A549 (cell line): ENCODE results near the gene CD2AP. TPM values are rescaled to one million over a fixed set of nuclear protein-coding genes. Genes with fewer than 3 reads are reported as not detected.
"Not testable (repeated sequence)": the region's sequence is repeated elsewhere in the genome, so short reads cannot be mapped to it uniquely, and the experiment has no call there.

Source experiments
- ATAC-seq, 2 experiments: fragments of 200-7000 bp in 1 of 2; fragments of >200 bp in 1 of 2; cut with Nextera tagmentation in 1 of 2; cut with Tn5 transposase in 1 of 2; 3 replicates each; pipeline versions ENCODE4 v1.8.0 to v1.9.1; 2018 to 2020; ENCODE audit warnings: mild to moderate bottlenecking in 1 of 2, moderate library complexity in 1 of 2
- CTCF ChIA-PET: fragments of 300-600 bp; sonication (Branson Sonifier 250); formaldehyde crosslinking; extraction: SDS; loops from one replicate; lab custom pipeline; 2021; ENCODE audit warnings: antibody characterized with exemption, inconsistent platforms; lab: Yijun Ruan, JAX
- POLR2A ChIA-PET: fragments of 350-600 bp; formaldehyde crosslinking; extraction: SDS; loops from one replicate; lab custom pipeline; 2021; ENCODE audit warnings: antibody characterized with exemption, inconsistent platforms; lab: Yijun Ruan, JAX
- DNase-seq, 2 experiments: peaks; one replicate each; pipeline versions ENCODE4 v3.0.0 to v3.0.0-alpha.2; 2011 to 2016; ENCODE audit warnings: low read depth in 1 of 2, low spot score in 1 of 2
- FAIRE-seq: peaks from 2 replicates; lab custom pipeline; 2011; peaks lifted over from hg19 to GRCh38; lab: Jason Lieb, UNC
- H3K27ac ChIP-seq, 2 experiments: fragments of >200 bp; sonication (Bioruptor Twin); formaldehyde crosslinking; 3 replicates each; pipeline ENCODE4 v1.5.1; 2016 to 2017
- H3K4me1 ChIP-seq: fragments of >200 bp; sonication (Bioruptor Twin); formaldehyde crosslinking; 3 replicates; pipeline ENCODE4 v1.6.1; 2016
- H3K4me2 ChIP-seq: fragments of >200 bp; sonication (Bioruptor Twin); formaldehyde crosslinking; 3 replicates; pipeline ENCODE4 v1.6.1; 2016
- H3K4me3 ChIP-seq: fragments of >200 bp; sonication (Bioruptor Twin); formaldehyde crosslinking; 3 replicates; pipeline ENCODE4 v1.5.1; 2016
- H3K9me3 ChIP-seq: fragments of >200 bp; sonication (Bioruptor Twin); formaldehyde crosslinking; 3 replicates; pipeline ENCODE4 v1.6.1; 2016
- CBX8 ChIP-seq: fragments of 200-600 bp; sonication (generic); IDR thresholded peaks from 2 replicates; pipeline ENCODE4 v1.6.1; 2016
- CEBPB ChIP-seq, 2 experiments: fragments of >200 bp in 1 of 2; sonication (Bioruptor Twin) in 1 of 2; formaldehyde crosslinking in 1 of 2; IDR thresholded peaks; 2 replicates each; pipeline ENCODE4 v1.6.1; 2012 to 2016
- CHD4 ChIP-seq: fragments of 200-600 bp; sonication (generic); IDR thresholded peaks from 2 replicates; pipeline ENCODE4 v1.6.1; 2016; ENCODE audit warnings: antibody characterized with exemption, mild to moderate bottlenecking, borderline replicate concordance
- EP300 ChIP-seq, 2 experiments: fragments of >200 bp; sonication (Bioruptor Twin); formaldehyde crosslinking; IDR thresholded peaks; 2 replicates in 1 of 2; 3 replicates in 1 of 2; pipeline ENCODE4 v1.6.1; 2016 to 2017
- FOSL2 ChIP-seq, 2 experiments: fragments of 450-650 bp in 1 of 2; fragments of >200 bp in 1 of 2; sonication (Bioruptor Twin) in 1 of 2; formaldehyde crosslinking; IDR thresholded peaks; 2 replicates each; pipeline versions ENCODE4 v1.5.0 to v1.6.1; 2016 to 2020; ENCODE audit warnings: mild to moderate bottlenecking in 1 of 2, moderate library complexity in 1 of 2
- GATA3 ChIP-seq: IDR thresholded peaks from 2 replicates; pipeline ENCODE4 v1.6.1; 2012; ENCODE audit warnings: borderline replicate concordance
- HEYL ChIP-seq: fragments of 250-450 bp; sonication (Bioruptor Pico); IDR thresholded peaks from 2 replicates; pipeline ENCODE4 v1.8.0; 2021; ENCODE audit warnings: mild to moderate bottlenecking, moderate library complexity
- HOXB5 ChIP-seq: fragments of 250-450 bp; sonication (Bioruptor Pico); IDR thresholded peaks from 2 replicates; pipeline ENCODE4 v1.5.0; 2020; ENCODE audit warnings: mild to moderate bottlenecking, moderate library complexity
- KDM1A ChIP-seq: fragments of 200-600 bp; sonication (generic); IDR thresholded peaks from 2 replicates; pipeline ENCODE4 v1.6.1; 2016; ENCODE audit warnings: low read depth, mild to moderate bottlenecking
- KDM5A ChIP-seq: fragments of 200-600 bp; sonication (generic); IDR thresholded peaks from 2 replicates; pipeline ENCODE4 v1.6.1; 2016; ENCODE audit warnings: antibody characterized with exemption, mild to moderate bottlenecking
- NPAS2 ChIP-seq: fragments of 250-450 bp; sonication (Bioruptor Pico); IDR thresholded peaks from 2 replicates; pipeline ENCODE4 v1.8.0; 2022; ENCODE audit warnings: mild to moderate bottlenecking, moderate library complexity, borderline replicate concordance
- POLR2AphosphoS2 ChIP-seq: conservative IDR thresholded peaks from 2 replicates; pipeline ENCODE4 v1.6.1; 2012; ENCODE audit warnings: low read length, improper control_type of control experiment, inconsistent platforms
- RAD21 ChIP-seq, 2 experiments: fragments of >200 bp in 1 of 2; sonication (Bioruptor Twin) in 1 of 2; formaldehyde crosslinking in 1 of 2; IDR thresholded peaks in 1 of 2; conservative IDR thresholded peaks in 1 of 2; 2 replicates in 1 of 2; 3 replicates in 1 of 2; pipeline ENCODE4 v1.6.1; 2012 to 2018; ENCODE audit warnings: inconsistent platforms in 1 of 2
- USF2 ChIP-seq: fragments of 450-650 bp; IDR thresholded peaks from 2 replicates; pipeline ENCODE4 v1.6.1; 2014; ENCODE audit warnings: antibody characterized with exemption
- ZC3H11A ChIP-seq: fragments of 450-650 bp; IDR thresholded peaks from 2 replicates; pipeline ENCODE4 v1.6.1; 2014; ENCODE audit warnings: antibody characterized with exemption, mild to moderate bottlenecking
- whole genome bisulfite sequencing: methylation state at CpG from one replicate; pipeline ENCODE4 v1.1.6; 2017; ENCODE audit errors: missing lambda C conversion rate; 5-methylcytosine and 5-hydroxymethylcytosine counted together
- polyA plus RNA-seq, 4 experiments: library from polyadenylated mRNA; depleted of rRNA in 3 of 4; stranded (reverse); fragments of >200 nt; fragmentation: RNase III in 1 of 4; extraction: RNeasy Plus Mini Kit Qiagen cat#74134 plus additional on column Dnase treatment in 1 of 4; gene quantifications; 2 replicates in 3 of 4; 3 replicates in 1 of 4; pipeline ENCODE4 v1.2.3, GENCODE V29; 2011 to 2017
- TF ChIP-seq, protein P1 (sequence below): IDR thresholded peaks from 2 replicates; pipeline ENCODE4 v1.6.1; 2012; ENCODE audit warnings: low read depth, borderline replicate concordance
- TF ChIP-seq, protein P2 (sequence below): fragments of 250-450 bp; sonication (Bioruptor Pico); IDR thresholded peaks from 2 replicates; pipeline ENCODE4 v1.5.0; 2020; ENCODE audit warnings: low read depth, mild to moderate bottlenecking, moderate library complexity
- TF ChIP-seq, protein P3 (sequence below): fragments of >200 bp; sonication (Bioruptor Twin); formaldehyde crosslinking; IDR thresholded peaks from 3 replicates; pipeline ENCODE4 v1.6.1; 2016

The CD2AP gene
- polyA plus RNA-seq, 2 of the 4 experiments (the other 2 are of a cell fraction) = 18.8 to 35.7 TPM

GRCh38 chr6:47634210-47635047 lies 156.8 kb downstream of the CD2AP start:
- Histone ChIP-seq H3K27ac (peak overlapping the region in 1 of 2 experiments; percentile 32; a peak in 1 of 6 replicates), H3K4me1 (no peaks in the 10 kb centered on the region), H3K9me3 (no peaks in the 10 kb centered on the region), H3K4me2 (no peak overlapping the region), H3K4me3 (no peak overlapping the region)
- no peak for ATAC-seq
- TF ChIP-seq HEYL (CRISPR knock-in tag) (no peak), CEBPB (IDR thresholded peaks at IDR 0.05) (no peak), RAD21 (conservative IDR thresholded peaks at IDR 0.05 in 1 of 2, IDR thresholded peaks at IDR 0.05 in 1 of 2) (no peak), KDM5A (no peak), GATA3 (no peak), HOXB5 (CRISPR knock-in tag) (no peak), USF2 (no peak)
- TF ChIP-seq, protein P1, sequence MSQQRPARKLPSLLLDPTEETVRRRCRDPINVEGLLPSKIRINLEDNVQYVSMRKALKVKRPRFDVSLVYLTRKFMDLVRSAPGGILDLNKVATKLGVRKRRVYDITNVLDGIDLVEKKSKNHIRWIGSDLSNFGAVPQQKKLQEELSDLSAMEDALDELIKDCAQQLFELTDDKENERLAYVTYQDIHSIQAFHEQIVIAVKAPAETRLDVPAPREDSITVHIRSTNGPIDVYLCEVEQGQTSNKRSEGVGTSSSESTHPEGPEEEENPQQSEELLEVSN = no peak
- 80% methylated on average over 5 of the region's 5 CpGs for WGBS
- POLR2A ChIA-PET = no interaction called here
- DNase-seq = no peak
- CTCF ChIA-PET = interaction anchor here (1.2 to 7.4 kb wide), 6 partner anchors 10 to 153 kb away, joined by 3 to 67 read pairs (median 7); no protein-coding TSS in a partner anchor
- FAIRE-seq = no peak

DNA sequence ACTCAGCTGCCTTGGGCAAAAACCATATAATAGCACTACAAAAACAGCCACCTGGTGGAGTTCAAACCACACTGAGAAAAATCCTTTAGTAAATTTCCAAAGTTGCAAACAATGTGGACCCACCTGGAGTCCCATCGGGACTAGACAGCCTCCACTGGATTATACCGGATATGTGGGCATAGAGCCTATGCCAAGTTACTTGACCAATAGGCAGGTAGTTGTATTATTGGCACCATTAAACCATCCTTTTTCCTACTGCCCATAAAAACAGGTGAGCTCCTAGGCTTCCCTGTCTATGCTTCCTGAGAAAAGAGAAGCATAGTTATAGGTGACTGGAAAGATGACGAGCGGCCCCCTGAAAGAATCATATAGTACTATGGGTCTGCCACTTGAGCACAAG lies 169.1 kb downstream of the CD2AP start:
- Histone ChIP-seq H3K4me2 (no peak overlapping the region), H3K27ac (no peak overlapping the region), H3K4me3 (no peak overlapping the region), H3K9me3 (no peaks in the 10 kb centered on the region), H3K4me1 (peaks cover 8% of the 10 kb centered on the region)
- POLR2A ChIA-PET = no interaction called here
- no peak for DNase-seq
- CTCF ChIA-PET = interaction anchor here (1.3 to 2.4 kb wide), 3 partner anchors 15 to 88 kb away, joined by 3 to 7 read pairs (median 7); no protein-coding TSS in a partner anchor
- TF ChIP-seq RAD21 (conservative IDR thresholded peaks at IDR 0.05 in 1 of 2, IDR thresholded peaks at IDR 0.05 in 1 of 2) (0 out of 5 replicates have a peak, but pooled peaks of 1 of the 2 experiments have one; percentile 23), GATA3 (no peak)
- no peak for FAIRE-seq
- WGBS = 56% methylated on average over 4 of the region's 4 CpGs
- ATAC-seq = no peak

GRCh38 chr6:47647188-47647587 lies 169.6 kb downstream of the CD2AP start:
- WGBS = 88% methylated on average over 1 of the region's 1 CpG
- DNase-seq (no peak), ATAC-seq (no peak), FAIRE-seq (no peak)
- Histone ChIP-seq H3K4me1 (peaks cover 10% of the 10 kb centered on the region), H3K4me3 (no peak overlapping the region), H3K9me3 (no peaks in the 10 kb centered on the region), H3K4me2 (no peak overlapping the region), H3K27ac (no peak overlapping the region)
- POLR2A ChIA-PET = no interaction called here
- CTCF ChIA-PET = interaction anchor here (1.7 to 2.4 kb wide), 2 partner anchors 15 to 87 kb away, joined by 7 read pairs; no protein-coding TSS in a partner anchor
- TF ChIP-seq FOSL2 (IDR thresholded peaks at IDR 0.05) = no peak
- TF ChIP-seq FOSL2 (CRISPR knock-in tag; IDR thresholded peaks at IDR 0.05) = no peak

- H3K4me2 ChIP-seq, H3K27ac ChIP-seq, POLR2A ChIA-PET, FAIRE-seq, H3K4me3 ChIP-seq, ATAC-seq, DNase-seq, H3K9me3 ChIP-seq: not testable (repeated sequence)
- CTCF ChIA-PET = interaction anchor here (1.7 to 2.4 kb wide), 2 partner anchors 16 to 87 kb away, joined by 7 read pairs; no protein-coding TSS in a partner anchor
- H3K4me1 ChIP-seq = peaks cover 10% of the 10 kb centered on the region
- WGBS = 87% methylated on average over 4 of the region's 4 CpGs
Measured at GRCh38 chr6:47647626-47648025, 170.0 kb downstream of the CD2AP start.

GRCh38 chr6:47648031-47648430 lies 170.4 kb downstream of the CD2AP start:
- no peak for ATAC-seq
- H3K27ac ChIP-seq = no peak overlapping the region
- H3K4me3 ChIP-seq = no peak overlapping the region
- DNase-seq = no peak
- no peaks in the 10 kb centered on the region for H3K9me3 ChIP-seq
- peaks cover 10% of the 10 kb centered on the region for H3K4me1 ChIP-seq
- H3K4me2 ChIP-seq = no peak overlapping the region
- POLR2A ChIA-PET = no interaction called here
- FAIRE-seq = no peak
- WGBS = 34% methylated on average over 2 of the region's 2 CpGs
- CTCF ChIA-PET = interaction anchor here (2.4 kb wide), 1 partner anchor 16 kb away, joined by 7 read pairs; no protein-coding TSS in a partner anchor
- TF ChIP-seq, protein P2, sequence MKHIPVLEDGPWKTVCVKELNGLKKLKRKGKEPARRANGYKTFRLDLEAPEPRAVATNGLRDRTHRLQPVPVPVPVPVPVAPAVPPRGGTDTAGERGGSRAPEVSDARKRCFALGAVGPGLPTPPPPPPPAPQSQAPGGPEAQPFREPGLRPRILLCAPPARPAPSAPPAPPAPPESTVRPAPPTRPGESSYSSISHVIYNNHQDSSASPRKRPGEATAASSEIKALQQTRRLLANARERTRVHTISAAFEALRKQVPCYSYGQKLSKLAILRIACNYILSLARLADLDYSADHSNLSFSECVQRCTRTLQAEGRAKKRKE (CRISPR knock-in tag) = no peak
- TF ChIP-seq HEYL (CRISPR knock-in tag) (no peak), CHD4 (no peak), KDM1A (no peak), FOSL2 (IDR thresholded peaks at IDR 0.05) (no peak), FOSL2 (CRISPR knock-in tag; IDR thresholded peaks at IDR 0.05) (no peak), KDM5A (no peak), ZC3H11A (no peak), POLR2AphosphoS2 (no peak), CBX8 (no peak), EP300 (IDR thresholded peaks at IDR 0.05) (no peak), NPAS2 (CRISPR knock-in tag) (no peak)
- TF ChIP-seq, protein P3, sequence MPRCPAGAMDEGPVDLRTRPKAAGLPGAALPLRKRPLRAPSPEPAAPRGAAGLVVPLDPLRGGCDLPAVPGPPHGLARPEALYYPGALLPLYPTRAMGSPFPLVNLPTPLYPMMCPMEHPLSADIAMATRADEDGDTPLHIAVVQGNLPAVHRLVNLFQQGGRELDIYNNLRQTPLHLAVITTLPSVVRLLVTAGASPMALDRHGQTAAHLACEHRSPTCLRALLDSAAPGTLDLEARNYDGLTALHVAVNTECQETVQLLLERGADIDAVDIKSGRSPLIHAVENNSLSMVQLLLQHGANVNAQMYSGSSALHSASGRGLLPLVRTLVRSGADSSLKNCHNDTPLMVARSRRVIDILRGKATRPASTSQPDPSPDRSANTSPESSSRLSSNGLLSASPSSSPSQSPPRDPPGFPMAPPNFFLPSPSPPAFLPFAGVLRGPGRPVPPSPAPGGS = no peak
